HG03280 (cell line): ENCODE measurements around the gene HPCAL1.

ENCODE experiments used
- ATAC-seq: cut with Tn5 transposase; IDR thresholded peaks from one replicate; pipeline ENCODE4 v1.9.1; 2021; ENCODE audit warnings: mild to moderate bottlenecking, moderate library complexity; ENCODE audit not compliant: unreplicated experiment

Gene HPCAL1

DNA sequence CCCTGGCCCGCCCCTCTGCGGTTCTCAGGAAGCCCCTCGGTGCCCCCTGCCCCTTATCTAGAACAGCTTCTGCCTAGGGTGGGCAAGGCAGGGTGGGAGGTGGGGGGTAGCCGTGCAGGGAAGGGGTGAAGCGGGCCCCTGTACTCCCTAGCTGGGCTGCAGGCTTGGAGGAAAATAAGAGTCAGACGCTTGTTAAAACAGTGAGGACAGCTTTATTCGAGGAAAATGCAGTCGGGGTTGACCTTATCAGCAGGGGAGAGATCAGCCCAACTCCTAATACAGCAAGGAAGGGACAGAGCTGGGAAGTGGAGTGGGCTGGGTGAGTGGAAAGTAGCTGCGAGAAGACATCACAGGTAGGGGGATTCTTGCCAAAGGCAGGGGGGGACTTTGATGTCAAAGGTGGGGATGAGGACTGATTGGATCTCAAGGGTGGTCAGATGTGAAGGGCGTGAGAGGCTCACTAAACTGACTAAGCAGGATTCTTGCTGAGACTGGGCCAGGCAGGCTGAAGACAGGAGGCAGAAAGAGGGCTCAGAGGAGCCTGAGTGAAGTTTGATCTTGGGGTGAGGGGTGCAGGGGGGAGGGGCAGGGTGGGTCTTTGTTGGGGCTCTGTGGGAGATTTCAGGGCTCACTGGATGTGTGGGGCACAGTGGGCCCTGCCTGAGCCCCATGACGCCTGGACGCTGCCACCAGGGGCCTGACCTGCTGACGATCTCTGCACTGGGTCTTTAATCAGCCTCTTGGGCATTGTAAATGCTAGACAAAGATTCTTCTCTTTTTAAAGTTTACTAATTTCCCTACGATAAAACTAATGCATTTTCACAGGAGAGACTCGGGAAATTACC is 29.9 kb downstream of the HPCAL1 start:
- no peak for ATAC-seq

DNA sequence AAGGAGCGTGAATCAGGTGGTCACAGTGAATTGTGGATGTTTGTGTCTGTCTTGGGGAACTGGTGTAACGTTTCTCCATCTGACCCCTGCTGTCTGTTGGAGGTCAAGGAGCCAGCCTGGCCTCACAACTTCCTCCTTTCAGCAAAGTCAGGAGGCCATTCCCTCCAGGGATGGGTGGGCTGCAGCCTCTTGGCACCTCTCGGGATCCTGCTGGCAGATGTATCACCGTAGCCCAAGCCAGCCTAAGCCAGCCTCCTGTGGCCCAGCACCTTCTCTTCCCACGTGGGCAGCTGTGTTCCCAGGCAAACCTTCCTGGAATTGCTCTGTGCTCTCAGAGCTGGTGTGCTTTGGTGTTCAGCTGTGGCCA is 30.5 kb downstream of the HPCAL1 start:
- no peak for ATAC-seq

DNA sequence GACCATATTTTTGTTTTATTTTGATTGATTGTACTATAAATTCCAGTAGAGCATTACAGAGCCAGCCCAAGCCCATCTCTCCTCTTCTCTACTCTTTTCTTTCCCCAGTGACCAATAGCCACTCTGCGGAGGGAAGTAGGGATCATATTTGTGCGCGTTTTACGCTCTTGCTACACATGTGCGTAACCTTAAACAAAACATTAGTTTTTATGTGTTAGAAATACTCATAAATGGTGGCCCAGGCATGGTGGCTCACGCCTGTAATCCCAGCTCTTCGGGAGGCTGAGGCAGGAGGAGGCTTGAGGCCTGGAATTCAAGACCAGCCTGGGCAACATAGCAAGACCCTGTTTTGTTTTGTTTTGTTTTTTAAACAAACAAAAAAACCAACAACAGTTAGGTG is 31.3 kb downstream of the HPCAL1 start:
- no peak for ATAC-seq

DNA sequence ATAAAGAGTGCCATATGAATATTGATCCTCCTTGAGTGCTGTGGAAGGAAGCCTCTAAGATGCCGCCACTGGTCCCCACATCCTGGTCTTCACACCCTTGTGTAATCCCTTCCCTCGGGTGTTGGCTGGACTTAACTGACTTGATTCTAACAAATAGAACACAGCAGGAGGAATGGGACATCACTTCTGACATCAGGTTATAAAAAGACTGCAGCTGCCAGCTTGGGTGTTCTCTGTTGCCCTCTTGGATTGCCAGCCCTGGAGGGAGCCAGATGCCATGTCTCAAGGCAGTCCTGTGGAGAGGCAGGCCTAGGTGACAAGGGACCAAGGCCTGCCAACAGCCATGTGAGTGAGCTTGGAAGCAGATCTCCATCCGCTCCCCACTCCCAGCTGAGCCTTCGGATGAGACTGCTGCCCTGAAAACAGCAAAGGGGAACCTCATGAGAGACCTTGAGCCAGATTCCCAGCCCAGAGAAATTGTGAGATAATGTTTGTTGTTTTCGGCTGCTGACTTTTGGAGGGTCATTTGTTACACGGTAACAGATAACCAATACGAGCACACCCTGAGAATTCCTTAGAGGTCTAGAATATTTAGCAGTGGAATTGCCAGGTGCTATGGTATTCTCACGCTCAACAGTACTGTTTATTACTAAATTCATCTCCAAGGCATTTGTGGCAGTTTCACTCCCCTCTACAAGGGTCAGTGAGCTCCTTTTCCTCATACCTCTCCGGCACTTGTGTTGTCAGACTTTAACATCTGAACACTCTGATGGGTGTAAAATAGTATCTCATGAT is 32.5 kb downstream of the HPCAL1 start:
- ATAC-seq: no peak

DNA sequence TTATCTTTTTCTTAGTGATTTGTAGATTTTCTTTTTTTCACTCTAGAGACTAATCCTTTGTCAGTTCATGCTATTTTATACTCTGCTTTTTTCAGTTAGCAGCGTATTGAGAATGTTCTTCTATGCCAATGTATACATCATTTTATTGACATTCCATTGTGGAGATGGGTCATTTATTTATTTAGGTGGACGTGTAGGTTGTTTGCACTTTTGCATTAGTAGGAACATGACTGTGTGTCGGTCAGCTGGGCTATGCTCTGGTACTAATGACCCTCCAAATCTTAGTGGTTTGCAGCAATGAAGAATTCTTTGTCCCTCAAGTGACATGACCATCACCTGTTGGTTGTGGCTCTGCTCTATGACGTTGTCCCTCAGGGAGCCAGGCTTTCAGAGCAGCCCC is 33.6 kb downstream of the HPCAL1 start:
- no peak for ATAC-seq

DNA sequence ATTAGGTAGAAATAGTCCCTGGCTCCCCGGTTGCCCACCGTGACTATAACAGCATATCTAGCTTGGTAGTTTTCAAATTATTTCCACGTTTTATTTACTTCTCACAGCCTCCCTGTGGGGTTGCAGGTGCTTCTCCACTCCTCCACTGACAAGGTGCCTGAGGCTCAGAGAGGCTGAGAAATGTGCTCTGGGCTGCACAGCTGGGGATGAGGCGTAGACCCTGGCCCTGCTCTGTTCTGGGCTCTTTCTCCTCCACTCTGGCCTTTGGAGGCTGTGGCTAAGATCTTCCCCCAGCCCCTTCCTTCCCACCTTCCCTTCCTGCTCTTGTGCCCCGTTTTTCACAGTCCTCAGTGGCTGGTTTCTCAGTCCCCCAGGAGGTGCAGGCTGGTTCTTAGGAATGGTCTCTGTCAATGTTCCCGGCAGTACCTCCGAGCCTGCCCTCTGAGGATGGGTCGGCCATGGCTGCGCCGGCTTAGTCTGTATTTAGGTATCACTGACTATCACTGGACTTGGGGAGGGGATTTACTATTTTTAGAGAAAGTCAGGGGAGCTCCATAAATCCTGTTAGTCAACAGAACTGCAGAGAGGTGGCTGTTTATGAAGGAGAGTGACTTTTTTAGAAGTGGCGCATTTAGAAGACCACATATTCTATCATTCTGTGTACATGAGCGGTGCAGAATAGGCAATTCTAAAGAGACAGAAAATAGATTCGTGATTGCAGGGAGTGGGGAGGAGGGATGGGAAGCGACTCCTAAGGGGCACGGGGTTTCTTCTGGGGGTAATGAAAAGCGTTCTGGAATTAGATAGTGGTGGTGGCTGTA is 35.0 kb downstream of the HPCAL1 start:
- ATAC-seq: no peak

DNA sequence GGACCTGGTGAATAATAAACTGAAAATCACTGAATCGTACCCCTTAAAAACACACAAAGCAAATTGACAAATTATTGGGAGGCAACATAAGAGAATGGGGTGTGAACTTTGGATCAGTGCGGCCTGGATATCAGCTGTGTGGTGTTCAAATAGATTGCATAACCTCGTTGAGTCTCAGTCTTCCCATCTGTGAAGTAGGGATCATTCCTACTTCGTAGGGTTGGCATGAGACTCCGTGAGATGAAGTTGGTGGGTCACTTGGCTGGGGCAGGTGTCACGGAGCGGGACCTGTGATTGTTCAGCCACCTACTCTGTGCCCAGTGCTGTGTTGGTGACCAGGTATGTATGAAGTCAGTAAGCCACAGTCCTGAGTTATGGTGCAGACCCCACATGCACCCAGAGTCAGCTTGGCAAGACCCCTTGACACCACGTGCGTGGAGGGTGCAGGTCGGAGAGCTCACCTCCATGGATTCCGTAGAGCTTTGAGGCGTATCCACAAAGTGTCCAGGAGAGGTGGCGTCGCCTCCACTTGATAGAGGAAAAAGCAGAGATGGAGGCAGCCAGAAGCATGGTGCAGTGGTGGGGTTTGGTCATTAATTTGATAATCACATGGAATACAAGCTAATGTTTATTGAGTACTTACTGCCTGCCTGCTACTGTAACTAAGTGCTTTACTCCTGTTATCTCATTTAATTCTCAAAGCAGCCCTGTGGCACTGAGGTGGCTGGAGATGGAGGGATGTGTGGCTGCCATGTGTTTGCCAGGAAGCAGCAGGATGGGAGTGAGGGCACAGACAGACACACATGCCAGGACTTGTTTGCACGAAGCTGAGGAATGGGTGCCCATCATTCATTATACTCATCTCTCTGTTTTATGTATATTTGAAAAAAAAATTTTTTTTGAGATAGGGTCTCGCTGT is 35.8 kb downstream of the HPCAL1 start:
- no peak for ATAC-seq

DNA sequence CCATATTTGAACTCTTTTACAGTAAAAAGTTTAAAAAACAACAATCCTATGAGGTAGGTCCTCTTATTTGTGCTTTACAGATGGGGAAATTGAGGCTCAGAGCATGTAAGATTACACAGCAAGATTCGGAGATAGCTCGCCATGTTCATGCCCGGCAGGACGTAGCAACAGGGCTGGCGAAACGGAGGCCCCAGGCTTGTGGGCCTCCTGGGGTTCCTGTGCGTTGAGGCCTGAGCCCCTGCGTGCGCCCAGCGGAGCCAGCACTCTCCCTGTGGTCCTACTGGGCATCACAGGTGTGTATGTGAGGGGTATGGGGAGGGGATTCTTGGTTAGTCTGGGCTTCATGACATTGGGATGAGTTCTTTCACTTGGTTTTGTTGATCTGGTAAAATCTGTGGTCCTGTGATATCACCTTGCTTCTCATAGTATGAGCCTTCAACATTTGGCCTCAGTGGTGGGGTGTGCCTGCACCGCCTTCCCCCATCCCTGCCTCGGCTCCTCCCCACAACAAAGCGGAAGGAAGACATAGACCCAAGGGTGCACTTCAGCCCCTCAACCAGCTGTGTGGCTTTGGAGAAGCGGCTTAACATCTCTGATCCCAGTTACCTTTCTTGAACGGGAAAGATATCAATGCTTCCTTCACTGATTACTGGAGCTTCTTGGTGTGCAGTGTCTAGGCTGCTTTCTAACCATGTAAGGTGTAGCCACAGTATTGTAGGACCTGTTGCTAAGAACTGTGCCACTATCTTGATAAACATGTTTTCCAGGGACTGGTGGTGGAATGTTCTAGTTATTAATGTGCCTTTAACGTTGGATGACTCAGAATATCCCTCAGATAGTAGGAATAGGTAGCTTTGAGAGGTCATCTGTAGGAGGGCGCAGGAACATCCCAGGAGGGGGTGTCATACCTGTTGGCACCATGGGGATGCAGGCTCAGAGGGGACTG is 37.2 kb downstream of the HPCAL1 start:
- ATAC-seq: no peak

DNA sequence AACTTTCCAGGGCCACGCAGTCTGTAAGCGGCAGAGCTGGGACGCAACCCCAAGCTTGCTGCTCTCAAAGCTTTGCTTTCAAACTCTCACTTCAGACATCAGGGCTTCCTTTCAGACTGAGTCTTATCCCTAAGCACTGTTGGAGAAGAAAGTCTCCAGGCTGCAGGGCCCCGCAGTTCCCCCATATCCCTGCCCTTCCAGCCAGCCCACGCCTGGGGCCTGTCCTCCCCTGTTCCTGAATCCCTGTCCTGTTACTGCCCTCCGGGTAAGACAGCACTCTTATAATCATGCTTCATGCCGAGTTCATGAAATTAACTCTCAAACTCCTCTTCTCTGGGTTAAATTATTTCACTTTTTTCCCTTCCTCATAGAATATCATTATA is 37.9 kb downstream of the HPCAL1 start:
- ATAC-seq: no peak

DNA sequence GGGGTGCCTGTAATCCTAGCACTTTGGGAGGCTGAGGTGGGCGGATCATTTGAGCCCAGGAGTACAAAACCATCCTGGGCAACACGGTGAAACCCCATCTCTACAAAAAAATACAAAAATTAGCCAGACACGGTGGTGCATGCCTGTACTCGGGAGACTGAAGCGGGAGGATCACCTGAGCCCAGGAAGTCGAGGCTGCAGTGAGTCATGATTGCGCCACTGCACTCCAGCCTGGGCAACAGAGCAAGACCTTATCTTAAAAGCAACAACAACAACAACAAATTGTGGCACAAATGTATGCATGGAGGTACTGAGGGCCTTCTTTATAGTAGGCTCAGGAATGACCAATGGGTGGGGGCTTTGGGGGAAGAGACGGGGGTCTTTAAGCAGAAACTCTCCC is 38.5 kb downstream of the HPCAL1 start:
- ATAC-seq: no peak

DNA sequence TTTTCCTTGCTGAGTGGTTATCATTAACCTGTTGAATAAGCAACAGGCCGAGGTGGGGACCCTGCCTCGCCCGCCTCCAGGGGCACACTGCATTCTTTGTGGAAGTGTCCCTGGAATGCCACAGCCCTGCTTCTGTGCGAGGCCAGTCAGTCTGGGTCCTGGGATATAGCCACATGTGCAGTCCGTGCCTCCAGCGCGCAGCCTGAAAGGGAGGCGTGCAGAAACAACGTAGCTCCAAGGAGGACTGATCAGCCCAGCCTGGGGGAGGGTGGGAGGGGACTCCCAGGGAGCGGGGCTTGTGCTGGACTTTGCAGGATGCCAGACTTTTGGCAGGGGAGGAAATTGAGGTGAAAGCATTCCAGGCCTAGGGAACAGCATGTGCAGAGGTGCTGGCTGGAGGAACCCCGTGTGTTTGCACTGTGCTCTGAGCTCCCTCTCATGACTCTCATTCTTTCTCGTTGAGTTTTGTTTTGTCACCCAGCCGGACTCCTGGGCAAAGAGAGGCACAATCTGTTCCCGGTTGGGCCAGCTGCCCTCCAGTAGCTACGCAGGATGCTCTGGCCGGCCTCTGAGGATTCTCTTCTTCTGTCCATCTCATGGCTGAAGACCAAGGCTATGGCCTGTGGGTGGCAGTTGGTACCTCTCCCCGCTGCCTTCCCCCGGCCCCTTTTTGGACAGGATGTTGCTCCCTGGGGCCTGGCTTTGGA is 39.7 kb downstream of the HPCAL1 start:
- ATAC-seq: no peak

DNA sequence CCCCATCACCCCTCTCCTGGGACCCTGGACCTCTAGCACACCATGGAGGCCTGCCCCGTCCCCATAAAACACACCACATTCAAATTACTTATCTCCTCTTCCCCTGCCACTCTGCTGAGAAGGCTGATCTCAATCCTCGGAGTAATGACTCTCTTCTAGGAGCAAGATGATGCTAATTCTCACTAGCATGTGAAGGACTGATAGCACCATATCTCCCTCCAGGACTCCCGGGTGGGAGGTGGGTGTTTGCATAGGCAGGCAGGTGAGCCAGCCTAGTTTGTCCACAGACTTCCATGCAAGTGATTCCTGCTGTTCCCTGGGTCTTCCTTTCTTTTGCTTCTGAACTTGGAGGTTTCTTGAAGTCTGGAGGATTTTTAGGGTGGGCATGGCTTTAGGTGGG is 40.5 kb downstream of the HPCAL1 start:
- ATAC-seq: no peak

DNA sequence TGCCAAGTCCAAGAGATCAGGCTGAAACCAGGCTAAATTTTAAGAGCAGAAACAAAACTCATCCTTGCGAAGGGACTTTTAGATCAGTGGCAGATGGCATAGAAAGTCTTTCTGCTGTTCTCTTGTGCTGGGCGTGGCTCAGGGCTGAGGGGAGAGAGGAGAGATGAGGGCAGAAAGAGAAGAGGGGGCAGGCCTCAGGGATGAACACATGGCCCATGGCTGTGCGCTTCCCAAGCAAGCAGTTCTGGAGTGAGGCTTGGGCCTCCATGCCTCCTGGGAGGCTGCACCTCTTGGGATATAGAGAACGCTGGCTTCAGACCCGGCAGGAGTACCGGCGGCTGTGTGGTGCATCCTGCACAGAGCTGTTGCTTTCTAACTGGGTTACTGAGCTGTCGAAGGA is 41.0 kb downstream of the HPCAL1 start:
- no peak for ATAC-seq

DNA sequence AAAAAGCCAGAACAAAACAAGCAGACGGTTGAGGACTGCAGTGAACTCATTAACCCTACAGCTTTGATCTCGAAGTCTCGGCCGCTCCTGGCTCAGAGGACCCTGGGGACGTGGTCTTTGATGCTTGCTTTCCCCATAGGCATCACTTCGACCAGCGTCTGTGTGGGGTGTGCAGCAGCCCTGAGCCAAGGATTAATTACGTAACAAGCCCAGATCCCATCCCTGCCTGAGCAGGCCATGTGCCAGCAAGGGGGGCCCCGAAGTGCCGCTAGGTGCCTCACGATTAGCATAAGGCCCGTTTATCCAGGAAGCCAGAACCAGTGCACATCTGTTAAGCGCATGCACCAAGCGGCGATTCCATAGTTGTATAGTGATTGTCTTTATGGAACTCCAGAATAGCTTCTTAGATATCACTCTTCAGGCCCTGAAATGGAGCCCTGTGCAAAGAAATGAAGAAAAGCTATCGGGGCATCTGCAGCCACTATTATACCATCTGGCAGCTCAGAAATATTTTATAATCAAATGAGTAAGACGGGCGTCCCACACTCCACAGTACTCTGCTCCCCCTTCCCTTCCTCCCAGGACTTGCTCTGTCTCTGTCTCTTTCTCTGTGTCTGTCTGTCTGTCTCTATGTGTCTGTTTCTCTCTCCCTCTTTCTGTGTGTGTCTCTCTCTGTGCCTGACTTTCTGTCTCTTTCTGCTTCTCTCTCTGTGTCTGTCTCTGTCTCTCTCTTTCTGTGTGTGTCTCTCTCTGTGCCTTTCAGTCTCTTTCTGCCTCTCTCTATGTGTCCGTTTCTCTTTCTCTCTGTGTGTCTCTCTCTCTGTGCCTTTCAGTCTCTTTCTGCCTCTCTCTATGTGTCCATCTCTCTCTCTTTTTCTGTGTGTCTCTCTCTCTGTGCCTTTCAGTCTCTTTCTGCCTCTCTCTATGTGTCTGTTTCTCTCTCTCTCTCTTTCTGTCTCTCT is 41.7 kb downstream of the HPCAL1 start:
- no peak for ATAC-seq

DNA sequence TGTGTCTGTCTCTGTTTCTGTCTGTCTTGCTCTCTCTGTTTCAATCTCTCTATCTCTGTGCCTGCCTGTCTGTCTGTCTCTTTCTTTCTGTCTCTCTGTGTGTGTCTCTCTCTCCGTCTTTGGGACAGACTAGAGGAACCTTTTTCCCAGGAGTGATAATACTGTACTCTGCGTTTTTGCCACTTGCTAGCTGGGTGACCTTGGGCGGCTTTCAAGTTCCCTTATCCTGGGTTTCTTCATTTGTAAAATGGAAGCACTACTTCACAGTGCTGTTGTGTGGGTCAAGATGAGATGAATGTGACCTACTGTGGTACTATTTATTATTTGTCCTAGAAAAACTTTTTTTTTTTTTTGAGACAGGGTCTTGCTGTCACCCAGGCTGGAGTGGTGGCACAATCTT is 42.4 kb downstream of the HPCAL1 start:
- no peak for ATAC-seq

DNA sequence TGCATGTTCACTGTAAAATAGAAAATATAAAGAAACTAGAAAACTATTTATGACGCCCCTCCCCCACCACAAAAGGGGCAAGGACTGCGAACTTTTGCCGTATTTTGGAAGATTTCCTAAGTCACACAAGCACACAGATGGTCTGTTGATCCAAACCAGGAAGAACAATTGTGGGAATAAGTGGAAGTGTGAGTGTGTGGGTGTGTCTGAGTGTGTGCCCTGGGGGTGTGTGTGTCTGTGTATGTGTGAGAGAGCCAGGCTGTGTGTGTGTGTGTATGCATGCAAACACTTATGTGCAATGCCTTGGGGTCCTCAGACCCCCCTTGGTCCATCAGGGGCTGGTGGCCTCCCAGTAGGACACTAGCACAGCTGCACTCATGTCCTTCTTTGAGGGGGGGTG is 43.1 kb downstream of the HPCAL1 start:
- ATAC-seq: no peak

DNA sequence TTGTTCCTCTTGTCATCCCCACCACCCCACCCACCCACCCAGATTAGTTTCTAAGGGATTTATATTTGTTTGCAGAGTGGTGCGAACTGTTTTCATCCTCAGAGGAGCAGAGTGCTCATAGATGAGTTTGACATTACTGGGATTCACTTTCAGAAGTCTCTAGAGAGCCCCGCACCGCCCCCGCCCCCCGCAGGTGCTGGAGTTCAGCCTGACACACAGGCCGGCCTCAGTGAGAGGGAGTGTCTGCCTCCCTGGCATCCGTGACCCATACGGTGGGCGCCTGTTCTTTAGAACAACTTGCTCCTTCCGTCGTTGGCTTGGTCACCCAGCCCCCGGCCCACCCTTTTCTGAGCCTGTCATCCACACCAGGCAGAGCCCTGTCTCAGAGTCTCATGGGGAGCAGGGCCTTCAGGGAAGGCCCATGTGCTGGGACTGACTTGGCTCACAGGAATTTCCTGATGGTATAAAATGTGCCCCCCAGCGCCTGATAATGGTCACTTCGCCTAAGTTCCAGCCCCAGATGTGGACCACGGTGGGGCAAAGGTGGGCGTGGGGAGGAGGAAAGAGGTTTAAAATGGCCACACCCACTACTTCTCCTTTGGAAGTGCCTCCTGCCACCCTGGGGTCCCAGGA is 44.3 kb downstream of the HPCAL1 start:
- ATAC-seq: no peak
